Amniotic epithelial cell (primary cell): ENCODE data around the gene KNCN.

Source experiments
- DNase-seq: peaks from one replicate; pipeline ENCODE4 v3.0.0-alpha.2; 2010; ENCODE audit warnings: low read depth

The KNCN gene

GRCh38 chr1:46523496-46524353, 27.7 kb downstream of the KNCN start:
- no peak for DNase-seq

- no peak for DNase-seq
Observed at GRCh38 chr1:46522969-46523320, 28.5 kb downstream of the KNCN start.

- peak; percentile 95 for DNase-seq
Observed at GRCh38 chr1:46522184-46522968, 29.1 kb downstream of the KNCN start.

GRCh38 chr1:46521414-46521813, 30.0 kb downstream of the KNCN start:
- DNase-seq, result no peak

GRCh38 chr1:46520063-46520911, 31.2 kb downstream of the KNCN start:
- DNase-seq, result peak; percentile 80

- no peak for DNase-seq
Observed at GRCh38 chr1:46519209-46519608, 32.2 kb downstream of the KNCN start.

- DNase-seq, result no peak
Observed at GRCh38 chr1:46517932-46518498, 33.4 kb downstream of the KNCN start.

GRCh38 chr1:46517010-46517600, 34.3 kb downstream of the KNCN start:
- no peak for DNase-seq

GRCh38 chr1:46516200-46516950, 35.1 kb downstream of the KNCN start:
- DNase-seq, result no peak

GRCh38 chr1:46515576-46515975, 35.9 kb downstream of the KNCN start:
- no peak for DNase-seq

- DNase-seq, result no peak
Observed at GRCh38 chr1:46513536-46513935, 37.9 kb downstream of the KNCN start.

- no peak for DNase-seq
Observed at GRCh38 chr1:46512792-46513190, 38.7 kb downstream of the KNCN start.

- DNase-seq, result no peak
Observed at GRCh38 chr1:46512135-46512791, 39.2 kb downstream of the KNCN start.

- DNase-seq, result no peak
Observed at GRCh38 chr1:46510998-46511365, 40.5 kb downstream of the KNCN start.

- DNase-seq, result no peak
Observed at GRCh38 chr1:46510341-46510997, 41.0 kb downstream of the KNCN start.

- DNase-seq, result peak; percentile 50
Observed at GRCh38 chr1:46508757-46509156, 42.7 kb downstream of the KNCN start.

GRCh38 chr1:46506470-46507219, 44.8 kb downstream of the KNCN start:
- peak; percentile 87 for DNase-seq

- DNase-seq, result no peak
Observed at GRCh38 chr1:46503421-46503820, 48.0 kb downstream of the KNCN start.

- no peak for DNase-seq
Observed at GRCh38 chr1:46501528-46501927, 49.9 kb downstream of the KNCN start.
